Neural progenitor cell (in vitro differentiated cells): Measurements from ENCODE around the gene WWC1.

Source experiments
- CTCF ChIP-seq: fragments of 200-600 bp; sonication (generic); IDR thresholded peaks from 2 replicates; pipeline ENCODE4 v1.5.1; 2017; ENCODE audit warnings: antibody characterized with exemption, mild to moderate bottlenecking
- EZH2 ChIP-seq: fragments of 200-600 bp; sonication (generic); IDR thresholded peaks from 2 replicates; pipeline ENCODE4 v1.6.1; 2017; ENCODE audit warnings: antibody characterized with exemption, mild to moderate bottlenecking, moderate library complexity

GRCh38 chr5:168428552-168428951 is 137.1 kb downstream of the WWC1 start:
- TF ChIP-seq CTCF (no peak), EZH2 (no peak)
